AG09309 (cell line): ENCODE results near the gene CDC42BPA.

Experiments
- DNase-seq: peaks from one replicate; pipeline ENCODE4 v3.0.0-alpha.2; 2010; ENCODE audit warnings: low read depth
- H3K4me3 ChIP-seq: 2 replicates; pipeline ENCODE4 v1.5.1; 2011; ENCODE audit warnings: mild to moderate bottlenecking, low read depth, low read length, moderate library complexity; ENCODE audit not compliant: control insufficient read depth
- CTCF ChIP-seq: IDR thresholded peaks from 2 replicates; pipeline ENCODE4 v1.5.1; 2011; ENCODE audit warnings: mild to moderate bottlenecking, low read depth, low read length, inconsistent platforms; ENCODE audit not compliant: insufficient read depth, control insufficient read depth; ENCODE audit errors: missing control alignments

CDC42BPA gene

GRCh38 chr1:226974544-226975258 lies 343.6 kb downstream of the CDC42BPA start:
- no peak for DNase-seq
- no peak for TF ChIP-seq CTCF
- H3K4me3 ChIP-seq: no peak overlapping the region

- peak; percentile 3 for DNase-seq
- H3K4me3 ChIP-seq: no peak overlapping the region
These were observed 344.3 kb downstream of the CDC42BPA start for GRCh38 chr1:226973898-226974543.

GRCh38 chr1:226973371-226973897 lies 344.9 kb downstream of the CDC42BPA start:
- H3K4me3 ChIP-seq: no peak overlapping the region
- no peak for DNase-seq
- no peak for TF ChIP-seq CTCF

More at GRCh38 chr1:226973898-226974543, 344.3 kb downstream of the CDC42BPA start:
- no peak for TF ChIP-seq CTCF

- no peak for TF ChIP-seq CTCF
These were observed 345.4 kb downstream of the CDC42BPA start for GRCh38 chr1:226972931-226973330.

GRCh38 chr1:226971765-226972164 lies 346.5 kb downstream of the CDC42BPA start:
- H3K4me3 ChIP-seq: no peak overlapping the region
- TF ChIP-seq CTCF: no peak
- DNase-seq: no peak

More at GRCh38 chr1:226972931-226973330, 345.4 kb downstream of the CDC42BPA start:
- no peak for DNase-seq
- no peak overlapping the region for H3K4me3 ChIP-seq

- no peak for DNase-seq
These were observed 350.6 kb downstream of the CDC42BPA start for GRCh38 chr1:226967665-226968064.

More at GRCh38 chr1:226967665-226968064, 350.6 kb downstream of the CDC42BPA start:
- TF ChIP-seq CTCF: no peak
- no peak overlapping the region for H3K4me3 ChIP-seq
